ENCODE measurements around the gene HKDC1.
A peak's percentile ranks its signal among the peaks of the same experiment; 100 is the strongest.

HKDC1 gene

DNA sequence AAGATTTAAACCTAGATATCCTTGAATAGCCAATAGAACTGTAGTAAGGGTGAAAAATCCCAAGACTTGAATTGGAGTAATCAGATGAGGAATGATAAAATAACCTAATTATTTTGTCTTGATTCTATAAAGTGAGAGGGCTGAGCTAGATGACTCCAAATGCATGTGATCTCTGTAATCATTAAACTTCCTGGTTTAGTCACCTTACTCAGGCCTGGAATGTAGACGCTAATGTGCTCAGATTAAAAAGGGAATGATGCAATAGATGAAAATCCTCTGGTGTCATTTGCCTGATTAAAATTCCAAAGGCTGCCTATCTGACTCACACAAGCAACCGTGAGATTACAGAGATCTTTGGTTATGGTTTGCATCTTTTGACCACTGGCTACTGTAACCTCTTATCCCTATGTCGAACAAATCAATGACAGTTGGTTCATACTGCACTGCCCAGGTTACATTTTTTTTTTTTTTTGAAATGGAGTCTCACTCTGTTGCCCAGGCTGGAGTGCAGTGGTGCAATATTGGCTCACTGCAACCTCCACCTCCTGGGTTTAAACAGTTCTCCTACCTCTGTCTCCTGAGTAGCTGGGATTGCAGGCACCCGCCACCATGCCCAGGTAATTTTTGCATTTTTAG is 2.9 kb upstream of the HKDC1 start:
- DNase-seq (ENCODE audit: low read depth), result no peak

DNA sequence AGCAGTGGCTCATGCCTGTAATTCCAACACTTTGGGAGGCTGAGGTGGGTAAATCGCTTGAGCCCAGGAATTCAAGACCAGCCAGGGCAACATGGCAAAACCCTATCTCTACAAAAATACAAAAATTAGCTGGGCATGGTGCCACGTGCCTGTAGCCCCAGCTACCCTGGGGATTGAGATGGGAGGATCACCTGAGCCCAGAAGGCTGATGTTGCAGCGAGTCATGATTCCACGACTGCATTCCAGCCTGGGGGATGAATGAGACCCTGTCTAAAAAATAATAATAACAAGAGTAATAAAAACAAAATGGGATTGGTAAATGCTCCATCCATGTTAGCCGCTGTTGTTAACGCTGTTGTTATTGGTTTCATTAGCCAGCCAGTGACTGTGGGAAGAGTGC is 1.3 kb upstream of the HKDC1 start:
- DNase-seq (ENCODE audit: low read depth), result no peak

DNA sequence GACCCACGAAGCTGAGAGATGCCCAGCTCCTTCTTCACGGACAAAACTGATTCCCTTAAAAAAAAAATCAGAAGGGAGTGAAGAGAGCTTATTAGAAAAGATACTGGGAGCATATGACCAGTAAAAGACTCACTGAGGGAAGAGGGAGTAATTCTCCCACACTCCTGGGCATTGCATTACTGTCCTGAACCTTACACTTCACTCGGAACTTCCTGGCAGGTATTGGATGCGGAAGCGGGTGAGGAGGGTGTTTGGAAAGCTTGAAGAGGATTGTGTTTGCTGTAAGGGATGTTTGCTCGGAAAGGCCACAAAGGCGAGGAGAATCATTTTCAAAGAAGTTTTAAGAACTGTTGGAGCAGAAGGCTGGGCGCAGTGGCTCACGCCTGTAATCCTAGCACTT is 375 bp downstream of the HKDC1 start:
- DNase-seq (ENCODE audit: low read depth), result no peak

DNA sequence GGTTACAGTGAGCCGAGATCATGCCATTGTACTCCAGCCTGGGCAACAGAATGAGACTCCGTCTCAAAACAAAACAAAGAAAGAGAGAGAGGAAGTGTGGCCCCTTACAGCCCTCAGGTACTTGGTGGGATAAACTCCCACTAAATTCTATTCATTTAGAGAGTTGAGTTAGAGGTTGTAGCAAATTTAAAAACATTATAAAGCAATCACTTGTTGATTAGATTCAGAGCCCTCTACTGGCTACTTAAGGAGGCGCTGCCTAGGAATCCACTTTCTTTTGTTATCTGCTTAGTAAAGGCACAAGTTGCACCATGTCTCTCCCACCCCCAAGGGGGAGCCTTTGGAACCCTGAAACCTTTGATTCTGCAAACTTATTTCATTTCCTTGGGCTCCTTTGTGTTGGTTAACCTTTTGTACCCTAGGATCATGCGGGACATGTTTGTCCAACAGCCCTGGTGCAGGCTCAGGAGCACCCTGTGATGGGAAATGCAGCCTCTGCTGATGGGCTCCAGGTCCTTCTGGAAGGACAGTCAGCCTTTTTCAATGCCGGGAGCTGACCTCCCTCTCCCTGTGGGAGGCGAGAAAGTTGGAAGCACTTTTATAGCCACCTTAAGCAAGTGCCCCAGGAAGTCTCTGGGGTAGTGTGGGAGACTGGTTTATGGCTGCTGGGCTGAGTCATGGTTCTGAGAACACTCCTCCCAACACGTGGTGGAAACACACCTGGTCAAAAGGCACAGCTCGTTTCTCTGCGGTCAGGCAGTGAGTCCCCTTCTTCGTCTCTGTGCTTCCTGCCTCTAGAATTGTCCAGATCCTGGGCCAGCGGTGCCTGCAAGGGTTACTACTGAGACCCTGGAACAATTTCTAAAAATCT is 2.3 kb downstream of the HKDC1 start:
- peak; percentile 71 for DNase-seq (ENCODE audit: low read depth)

DNA sequence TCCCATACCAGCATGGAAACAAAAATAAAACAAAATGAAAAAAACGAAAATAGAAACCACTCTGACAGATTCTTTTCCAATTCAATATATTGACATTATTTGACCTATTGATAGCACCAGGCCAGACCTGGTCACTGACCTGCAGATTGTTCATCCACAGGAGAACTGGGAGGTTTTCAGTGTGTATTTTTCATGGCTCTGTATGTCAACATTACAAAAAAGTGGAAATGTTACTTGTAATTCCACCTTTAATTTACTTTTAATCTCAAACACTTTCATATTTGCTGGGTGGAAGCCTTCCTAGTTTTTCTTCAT is 2.9 kb downstream of the HKDC1 start:
- DNase-seq (ENCODE audit: low read depth), result no peak

DNA sequence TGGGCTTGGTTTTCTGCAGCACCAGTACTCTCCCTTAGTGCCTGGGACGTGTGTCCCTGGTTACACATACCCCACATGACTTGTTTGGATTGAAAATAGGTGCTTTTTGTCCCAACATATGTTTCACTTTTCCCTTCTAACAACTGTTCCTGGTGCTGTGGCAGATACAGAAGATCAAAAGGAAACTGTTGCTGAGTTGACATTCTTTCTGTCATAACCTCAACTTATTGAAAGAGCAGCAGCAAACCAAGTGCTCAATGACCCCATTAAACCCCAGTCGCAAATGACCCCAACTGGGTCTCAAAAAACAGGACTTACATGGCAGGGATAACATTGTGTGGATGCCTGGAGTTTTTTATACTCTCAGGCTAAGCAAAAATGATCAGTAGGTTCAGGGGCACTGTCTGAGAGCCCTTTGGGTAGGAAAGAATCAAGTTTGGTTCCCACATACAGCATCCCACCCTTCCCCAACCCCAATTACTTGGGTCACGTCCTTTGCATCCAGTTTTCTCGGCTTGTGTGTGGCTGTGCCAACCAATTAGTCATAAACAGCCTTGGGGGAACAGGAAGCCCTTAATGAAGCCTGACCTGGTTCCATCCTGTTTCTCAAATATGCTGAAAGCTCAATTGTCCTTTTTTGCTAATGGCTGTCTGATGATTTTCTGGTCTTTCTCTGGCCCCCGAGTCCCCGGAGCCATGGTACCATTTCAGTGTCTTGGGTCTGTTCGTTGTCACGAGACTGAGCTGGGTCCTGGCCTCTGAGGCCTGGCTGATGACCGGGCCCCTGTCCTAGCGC is 4.9 kb downstream of the HKDC1 start:
- DNase-seq (ENCODE audit: low read depth), result no peak

DNA sequence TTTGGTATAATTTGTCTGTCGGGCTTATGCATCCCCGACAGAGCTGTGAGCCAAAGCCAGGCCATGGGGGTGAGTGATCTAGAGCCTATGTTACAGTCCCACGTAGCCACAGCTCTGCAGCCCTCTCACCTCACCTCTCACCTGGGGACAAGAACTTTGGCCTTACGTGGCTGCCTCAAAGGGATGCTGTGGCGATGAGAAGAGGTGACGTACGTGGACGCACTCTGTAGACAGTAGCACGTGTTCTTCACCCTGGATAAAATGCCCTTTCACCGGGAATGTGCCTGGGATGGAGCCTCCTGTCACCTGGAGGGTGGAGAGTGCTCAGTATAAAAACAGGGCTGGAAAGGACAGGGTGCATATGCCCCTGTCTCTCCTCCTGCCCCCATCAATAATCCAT is 5.5 kb downstream of the HKDC1 start:
- DNase-seq (ENCODE audit: low read depth), result no peak

DNA sequence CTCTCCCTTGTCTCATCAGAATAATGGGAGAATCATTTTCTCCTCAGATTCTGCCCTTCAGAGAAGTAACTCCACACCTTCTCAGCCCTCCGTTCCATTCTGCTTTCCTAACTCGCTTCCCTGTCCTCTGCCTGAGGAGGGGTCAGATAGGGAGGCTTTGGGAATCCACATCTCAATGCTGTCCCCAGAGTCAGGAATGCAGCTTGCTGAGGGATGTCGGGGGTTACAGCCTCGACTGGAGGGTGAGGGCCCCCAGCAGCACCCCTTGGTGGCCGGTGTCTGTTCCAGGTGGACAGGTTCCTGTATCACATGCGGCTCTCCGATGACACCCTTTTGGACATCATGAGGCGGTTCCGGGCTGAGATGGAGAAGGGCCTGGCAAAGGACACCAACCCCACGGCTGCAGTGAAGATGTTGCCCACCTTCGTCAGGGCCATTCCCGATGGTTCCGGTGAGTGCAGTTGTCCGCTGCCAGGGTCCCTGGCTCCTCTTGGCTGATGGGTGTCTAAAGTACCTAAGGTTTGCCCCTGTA is 6.9 kb downstream of the HKDC1 start:
- no peak for DNase-seq (ENCODE audit: low read depth)

DNA sequence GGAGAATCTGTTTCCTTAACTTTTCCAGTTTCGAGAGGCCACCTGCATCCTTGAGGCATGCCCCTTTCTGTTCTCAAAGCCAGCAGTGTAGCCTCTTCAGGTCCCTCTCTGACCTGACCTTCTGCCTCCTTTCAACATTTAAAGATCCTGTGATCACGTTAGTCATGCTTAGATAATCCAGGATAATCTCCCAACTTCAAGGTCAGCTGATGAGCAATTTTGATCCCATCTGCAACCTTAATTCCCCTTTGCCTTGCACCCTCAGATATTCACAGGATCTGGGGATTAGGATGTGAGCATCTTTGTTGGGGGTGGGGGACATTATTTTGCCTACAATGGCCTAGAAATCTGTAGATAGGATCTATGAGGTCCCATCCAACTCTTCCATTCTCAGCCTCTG is 8.0 kb downstream of the HKDC1 start:
- DNase-seq (ENCODE audit: low read depth), result no peak

DNA sequence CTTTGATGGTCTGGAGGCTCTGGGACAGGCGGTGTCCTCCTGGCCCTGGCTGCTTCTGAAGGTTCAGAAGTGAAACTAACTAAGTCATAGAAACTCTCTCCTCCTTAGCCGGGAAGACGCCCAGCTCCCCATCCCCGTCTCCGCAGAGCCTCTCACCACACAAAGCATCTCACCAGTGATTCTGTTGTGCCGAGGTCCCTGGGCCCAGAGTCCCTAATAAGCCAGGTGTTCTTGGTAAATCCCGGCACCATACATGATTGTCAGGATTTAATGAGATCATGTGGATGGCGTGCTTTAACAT is 9.4 kb downstream of the HKDC1 start:
- no peak for DNase-seq (ENCODE audit: low read depth)

DNA sequence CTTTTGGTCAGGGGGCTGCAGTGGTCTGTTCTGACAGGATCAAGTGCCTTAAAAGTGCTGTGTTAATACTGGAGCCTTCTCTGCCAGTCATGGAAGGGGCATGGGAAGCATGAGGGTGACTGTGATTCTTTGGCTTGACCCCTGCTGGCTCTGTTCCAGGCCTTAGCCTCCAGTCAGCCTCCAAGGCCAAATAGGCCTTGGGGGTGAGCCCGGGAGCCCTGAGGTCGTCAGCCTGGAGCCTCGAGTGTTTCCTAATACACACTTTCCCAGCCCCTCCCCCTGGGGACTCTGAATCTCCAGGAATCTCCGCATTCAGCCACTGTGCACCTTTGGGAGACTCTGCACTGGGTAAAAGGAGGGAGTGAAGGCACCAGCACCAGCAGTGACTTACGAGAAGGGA is 10.0 kb downstream of the HKDC1 start:
- DNase-seq (ENCODE audit: low read depth), result no peak

DNA sequence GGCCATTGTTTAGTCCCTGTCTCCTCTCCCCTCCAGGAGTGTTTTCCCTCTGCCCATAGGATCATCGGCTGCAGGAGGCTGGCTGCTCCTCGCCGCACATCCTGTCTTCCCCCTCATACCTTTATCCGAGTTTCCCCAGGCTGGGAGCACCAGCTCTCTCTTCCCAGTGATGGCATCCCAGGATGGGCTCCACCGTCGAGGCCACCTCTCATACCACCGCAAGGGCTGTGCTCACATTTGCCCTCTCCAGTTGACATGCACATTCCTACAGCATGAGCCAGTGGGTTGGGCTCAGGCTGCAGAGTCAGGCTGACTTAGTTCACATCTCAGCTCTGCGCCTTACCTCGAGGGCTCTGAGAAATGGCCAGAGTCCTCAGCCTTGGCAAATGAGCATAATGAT is 12.1 kb downstream of the HKDC1 start:
- no peak for DNase-seq (ENCODE audit: low read depth)

DNA sequence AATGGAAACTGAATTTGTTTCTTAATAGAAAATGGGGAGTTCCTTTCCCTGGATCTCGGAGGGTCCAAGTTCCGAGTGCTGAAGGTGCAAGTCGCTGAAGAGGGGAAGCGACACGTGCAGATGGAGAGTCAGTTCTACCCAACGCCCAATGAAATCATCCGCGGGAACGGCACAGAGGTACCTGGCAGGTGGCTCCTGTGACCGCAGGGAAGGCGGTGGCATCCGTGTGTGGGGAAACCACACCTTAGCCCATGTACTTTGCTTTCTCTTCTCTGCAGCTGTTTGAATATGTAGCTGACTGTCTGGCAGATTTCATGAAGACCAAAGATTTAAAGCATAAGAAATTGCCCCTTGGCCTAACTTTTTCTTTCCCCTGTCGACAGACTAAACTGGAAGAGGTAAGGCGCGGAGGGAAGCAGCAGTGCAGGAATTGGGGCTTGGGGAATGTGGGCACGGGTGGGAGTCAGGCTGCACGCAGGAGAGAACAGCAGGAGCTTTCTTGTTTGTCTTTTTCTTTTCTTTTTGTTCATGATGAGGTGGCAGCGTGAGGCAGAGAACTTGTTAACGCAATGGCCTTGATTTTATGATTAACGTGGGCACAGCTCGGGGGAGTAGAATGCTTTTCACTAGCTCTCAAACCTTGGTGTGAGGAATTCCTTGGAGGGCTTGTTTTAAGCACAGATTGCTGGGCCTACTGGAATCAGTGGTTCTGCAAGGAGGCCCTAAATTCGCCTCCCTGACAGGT is 12.8 kb downstream of the HKDC1 start:
- no peak for DNase-seq (ENCODE audit: low read depth)

DNA sequence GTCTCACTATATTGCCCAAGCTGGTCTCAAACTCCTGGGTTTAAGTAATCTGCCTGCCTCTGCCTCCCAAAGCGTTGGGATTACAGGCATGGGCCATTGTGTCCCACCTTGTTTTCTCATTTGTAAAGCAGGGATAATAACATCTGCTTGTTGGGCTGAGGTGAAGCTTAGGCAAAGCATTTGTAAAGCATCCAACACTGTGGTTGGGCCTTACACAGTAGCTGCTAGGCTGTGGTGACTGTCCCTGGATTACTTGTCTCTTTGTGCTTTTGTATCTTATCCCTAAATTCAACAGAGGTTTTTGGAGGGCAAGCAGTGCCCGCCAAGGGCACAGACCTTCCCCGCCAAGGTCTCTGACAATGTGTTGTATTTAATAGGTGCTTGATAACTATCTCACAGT is 14.3 kb downstream of the HKDC1 start:
- no peak for DNase-seq (ENCODE audit: low read depth)

DNA sequence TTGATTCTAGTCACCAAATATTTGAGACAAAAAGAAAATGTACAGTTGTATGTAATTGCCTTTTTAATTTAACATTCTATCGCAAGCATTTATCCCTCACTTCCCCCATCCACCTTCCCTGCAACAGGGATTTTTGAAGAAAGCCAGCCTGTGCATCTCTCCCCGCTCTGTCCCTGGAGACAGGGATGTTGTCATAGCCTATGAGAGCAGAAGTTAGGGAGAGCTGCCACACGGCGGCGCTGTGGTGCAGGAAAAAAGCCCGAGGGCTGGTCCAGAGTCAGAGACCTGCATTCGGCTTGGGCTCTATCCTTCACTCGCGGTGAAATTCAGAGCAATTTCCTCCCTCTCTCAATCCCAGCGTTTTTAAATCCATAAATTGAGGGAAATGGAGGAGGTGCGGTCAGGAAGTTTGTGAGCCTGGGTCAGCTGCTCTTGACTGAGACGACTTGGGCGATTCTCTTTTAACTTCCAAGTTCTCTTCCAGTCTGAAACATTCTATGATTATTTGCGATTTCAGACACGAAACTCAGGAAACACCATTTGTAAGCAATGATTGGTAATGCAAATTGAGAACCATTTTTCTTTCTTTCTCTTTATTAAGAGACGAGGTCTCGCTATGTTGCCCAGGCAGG is 17.5 kb downstream of the HKDC1 start:
- DNase-seq (ENCODE audit: low read depth), result peak; percentile 83

DNA sequence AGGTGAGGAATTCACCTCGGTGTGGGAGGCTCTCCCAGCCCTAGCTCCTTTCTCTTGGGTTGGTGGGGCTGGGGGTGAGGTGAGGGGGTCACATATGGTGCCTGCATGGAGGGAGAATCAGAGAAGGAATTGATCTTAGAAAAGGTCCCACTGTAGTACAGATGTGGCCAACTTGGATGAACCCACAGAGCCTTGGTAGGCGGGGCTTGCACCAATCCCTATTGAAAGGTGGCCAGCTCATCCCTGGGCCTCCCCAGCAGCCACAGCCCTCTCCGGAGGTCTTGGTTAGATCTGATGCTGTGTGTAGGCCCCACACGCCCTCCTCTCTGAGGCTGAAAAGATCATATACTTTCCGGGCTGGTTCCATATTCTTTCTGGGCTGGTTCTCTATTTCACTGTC is 19.0 kb downstream of the HKDC1 start:
- DNase-seq (ENCODE audit: low read depth), result no peak

DNA sequence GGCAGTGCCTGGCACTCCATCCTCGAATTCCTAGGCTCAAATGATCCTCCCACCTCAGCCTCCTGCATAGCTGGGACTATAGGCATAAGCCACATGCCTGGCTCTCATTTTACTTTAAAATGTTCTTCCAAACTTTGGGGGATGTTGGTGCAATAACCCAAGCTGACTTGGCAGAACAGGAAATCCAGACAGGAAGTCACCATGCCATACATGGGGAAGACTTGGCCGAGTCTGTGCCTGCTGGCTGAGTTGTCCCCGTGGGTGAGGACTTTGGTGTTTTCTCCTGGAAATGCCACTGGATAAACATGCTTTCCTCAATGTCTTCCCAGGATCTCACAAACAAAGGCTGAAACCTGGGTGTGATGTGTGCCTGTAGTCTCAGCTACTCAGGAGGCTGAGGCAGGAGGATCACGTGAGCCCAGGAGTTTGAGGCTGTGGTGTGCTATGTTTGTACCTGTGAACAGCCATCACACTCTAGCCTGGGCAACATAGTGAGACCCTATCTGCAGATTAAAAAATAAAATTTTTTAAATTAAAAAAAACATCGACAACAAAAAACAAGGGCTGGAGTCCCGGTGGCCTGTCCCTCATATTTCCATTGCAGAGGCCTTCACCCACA is 19.8 kb downstream of the HKDC1 start:
- DNase-seq (ENCODE audit: low read depth), result no peak

DNA sequence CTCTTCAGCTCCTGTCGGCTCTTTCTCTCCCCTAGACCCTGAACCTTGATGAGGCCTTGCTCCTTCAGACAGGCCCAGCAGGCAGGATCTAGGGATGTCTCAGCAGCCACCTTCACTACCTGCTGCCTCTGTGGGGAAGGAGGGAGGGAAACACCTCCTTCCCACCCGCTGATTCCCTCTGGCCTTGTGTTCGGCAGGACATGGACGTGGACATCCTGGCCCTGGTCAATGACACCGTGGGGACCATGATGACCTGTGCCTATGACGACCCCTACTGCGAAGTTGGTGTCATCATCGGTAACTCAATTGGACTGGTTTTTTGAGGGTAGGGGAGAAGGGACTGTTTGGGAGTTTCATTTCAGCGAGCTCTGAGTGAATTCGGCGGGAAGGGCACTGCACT is 20.3 kb downstream of the HKDC1 start:
- DNase-seq (ENCODE audit: low read depth), result no peak

DNA sequence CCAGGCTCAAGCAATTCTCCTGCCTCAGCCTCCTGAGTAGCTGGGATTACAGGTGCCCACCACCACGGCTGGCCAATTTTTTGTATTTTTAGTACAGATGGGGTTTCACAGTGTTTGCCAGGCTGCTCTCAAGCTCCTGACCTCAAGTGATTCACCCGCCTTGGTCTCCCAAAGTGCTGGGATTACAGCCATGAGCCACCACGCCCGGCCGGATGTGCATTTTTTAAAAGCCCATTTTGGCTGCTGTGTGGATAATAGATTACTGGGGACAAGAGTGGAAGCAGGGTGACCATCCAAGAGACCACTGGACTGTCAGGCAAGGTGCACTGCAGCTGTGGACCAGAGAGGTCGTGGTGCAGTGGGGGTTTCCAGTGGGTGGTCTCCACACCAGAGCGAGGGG is 21.4 kb downstream of the HKDC1 start:
- no peak for DNase-seq (ENCODE audit: low read depth)

DNA sequence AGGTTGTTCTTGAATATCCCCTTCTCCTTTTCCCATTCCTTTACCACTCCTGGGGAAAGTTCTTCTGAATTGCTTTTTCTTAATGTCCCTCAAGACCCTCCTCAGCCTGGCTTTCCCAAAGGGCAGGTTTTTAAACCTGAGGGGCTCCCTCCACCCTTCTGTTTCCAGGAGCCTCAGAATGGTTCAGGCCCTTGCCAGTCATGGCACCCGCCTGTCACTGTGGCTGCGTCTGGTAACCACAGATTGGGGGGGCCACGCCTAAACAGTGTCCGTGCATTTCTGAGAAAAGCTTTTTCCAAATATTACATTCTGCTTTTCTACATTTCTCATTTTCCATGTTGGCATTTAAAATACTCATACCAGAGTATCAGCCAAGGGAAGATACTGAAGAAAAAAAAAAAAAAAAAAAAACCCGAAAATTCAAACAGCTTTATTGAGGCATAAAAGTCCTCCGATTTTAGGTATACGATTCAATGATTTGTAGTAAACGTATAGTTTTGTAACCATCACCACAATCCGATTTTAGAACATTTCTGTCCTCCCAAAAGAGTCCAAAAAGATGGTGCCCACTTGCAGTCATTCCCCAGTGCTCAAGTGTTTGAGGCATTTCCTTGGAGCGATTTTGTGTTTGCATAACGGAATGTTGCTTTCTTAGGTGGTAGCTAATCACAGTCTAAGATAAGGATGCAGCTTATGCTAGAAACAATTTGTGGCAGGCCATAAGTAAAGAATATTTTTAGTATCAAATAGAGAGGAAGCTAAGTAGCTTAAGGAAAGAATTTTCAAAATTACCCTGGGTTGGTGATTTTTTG is 22.1 kb downstream of the HKDC1 start:
- no peak for DNase-seq (ENCODE audit: low read depth)

DNA sequence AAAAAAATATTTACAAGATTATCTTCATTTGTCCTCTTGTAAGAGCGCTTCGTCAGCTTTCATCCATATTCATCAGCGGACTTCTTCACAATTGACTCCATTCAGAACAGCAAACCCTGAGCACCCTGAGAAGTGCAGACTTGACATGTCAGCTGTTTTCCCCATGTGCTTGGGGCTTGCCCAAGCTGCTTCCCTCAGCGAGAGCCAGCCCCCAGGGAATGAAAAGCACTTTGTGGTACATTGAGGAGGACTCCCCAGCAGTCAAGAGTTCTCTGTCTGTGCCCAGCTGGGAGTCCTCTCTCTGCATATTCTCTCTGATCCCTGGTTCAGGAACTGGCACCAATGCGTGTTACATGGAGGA is 22.7 kb downstream of the HKDC1 start:
- DNase-seq (ENCODE audit: low read depth), result no peak

Measured in activated gamma-delta T cell treated with anti-CD3 and anti-CD28 coated beads, Interleukin-2, amount 50 U/mL, for 16 hours (primary cell).